CD14-positive monocyte (primary cell): ENCODE data around the gene TMEM91. TPM values are rescaled to one million over a fixed set of nuclear protein-coding genes. Genes with fewer than 3 reads are reported as not detected.
A peak's percentile ranks its signal among the peaks of the same experiment; 100 is the strongest.
"Not testable (repeated sequence)": the region's sequence is repeated elsewhere in the genome, so short reads cannot be mapped to it uniquely, and the experiment has no call there.

Experiments used
- DNase-seq, 3 donors: peaks; one replicate each; pipeline ENCODE4 v3.0.0-alpha.2; 2011 to 2022
- H2AFZ ChIP-seq: 2 replicates; pipeline ENCODE4 v1.6.0; 2012; ENCODE audit warnings: mild to moderate bottlenecking, low read depth, low read length, inconsistent platforms; ENCODE audit not compliant: insufficient read depth, poor library complexity, severe bottlenecking
- H3K27ac ChIP-seq, 2 donors: 1 replicate in 1 of 2; 2 replicates in 1 of 2; pipeline ENCODE4 v1.5.1; 2012 to 2013; ENCODE audit warnings: low read length in 2 of 2, control low read depth in 1 of 2, inconsistent platforms in 1 of 2, low read depth in 1 of 2, mild to moderate bottlenecking in 1 of 2
- H3K27me3 ChIP-seq, 2 donors: one replicate each; pipeline versions ENCODE4 v1.6.0 to v1.6.1; 2011 to 2013; ENCODE audit warnings: low read length in 2 of 2; ENCODE audit not compliant: control insufficient read depth in 2 of 2, insufficient read depth in 2 of 2
- H3K36me3 ChIP-seq, 2 donors: replicated peaks in 1 of 2; 1 replicate in 1 of 2; 2 replicates in 1 of 2; pipeline versions ENCODE4 v1.5.1 to v1.6.1; 2012 to 2013; ENCODE audit warnings: low read length in 2 of 2, control low read depth in 1 of 2, inconsistent platforms in 1 of 2, mild to moderate bottlenecking in 1 of 2; ENCODE audit not compliant: insufficient read depth in 2 of 2, control insufficient read depth in 1 of 2
- H3K4me1 ChIP-seq, 2 donors: 1 replicate in 1 of 2; 2 replicates in 1 of 2; pipeline versions ENCODE4 v1.5.1 to v1.6.1; 2012 to 2013; ENCODE audit warnings: low read length in 2 of 2, control low read depth in 1 of 2, inconsistent platforms in 1 of 2, mild to moderate bottlenecking in 1 of 2, moderate library complexity in 1 of 2; ENCODE audit not compliant: insufficient read depth in 2 of 2, control insufficient read depth in 1 of 2
- H3K4me2 ChIP-seq: replicated peaks from 2 replicates; pipeline ENCODE3; 2012; ENCODE audit warnings: low read length, moderate library complexity, mild to moderate bottlenecking; ENCODE audit not compliant: poor library complexity, severe bottlenecking; ENCODE audit errors: extremely low read depth
- H3K4me3 ChIP-seq, 3 experiments: fragments of 200-600 bp in 1 of 3; sonication (generic) in 1 of 3; replicated peaks in 1 of 3; 1 replicate in 2 of 3; 2 replicates in 1 of 3; pipeline ENCODE4 v1.5.1; 2011 to 2013; ENCODE audit warnings: low read length in 3 of 3, mild to moderate bottlenecking in 3 of 3, control low read depth in 2 of 3, low read depth in 2 of 3, inconsistent platforms in 1 of 3, moderate library complexity in 1 of 3
- H3K79me2 ChIP-seq: 2 replicates; pipeline ENCODE4 v1.6.0; 2012; ENCODE audit warnings: mild to moderate bottlenecking, control low read depth, inconsistent platforms, low read length, moderate library complexity; ENCODE audit not compliant: insufficient read depth
- H3K9ac ChIP-seq: 2 replicates; pipeline ENCODE4 v1.6.0; 2017; ENCODE audit warnings: low read length, mild to moderate bottlenecking; ENCODE audit not compliant: insufficient read depth, poor library complexity, severe bottlenecking
- H3K9me3 ChIP-seq, 2 donors: replicated peaks in 1 of 2; 1 replicate in 1 of 2; 2 replicates in 1 of 2; pipeline versions ENCODE4 v1.5.1 to v1.6.1; 2012 to 2013; ENCODE audit warnings: low read length in 2 of 2, control low read depth in 1 of 2; ENCODE audit not compliant: control insufficient read depth in 1 of 2, insufficient read depth in 1 of 2
- H4K20me1 ChIP-seq: 2 replicates; pipeline ENCODE4 v1.6.0; 2012; ENCODE audit warnings: mild to moderate bottlenecking, low read length, control low read depth, moderate library complexity; ENCODE audit not compliant: insufficient read depth
- H3K27ac Mint-ChIP-seq, 7 donors: one replicate each; pipeline ENCODE4 v1.8.0; 2020; ENCODE audit warnings: mild to moderate bottlenecking in 7 of 7, mixed read lengths in 7 of 7, moderate library complexity in 6 of 7, inconsistent platforms in 2 of 7
- H3K27me3 Mint-ChIP-seq, 3 donors: one replicate each; pipeline ENCODE4 v1.8.0; 2021 to 2022; ENCODE audit warnings: low read depth in 3 of 3, mild to moderate bottlenecking in 3 of 3, mixed read lengths in 3 of 3, moderate library complexity in 3 of 3, inconsistent platforms in 1 of 3
- H3K36me3 Mint-ChIP-seq, 2 donors: one replicate each; pipeline ENCODE4 v1.8.0; 2020; ENCODE audit warnings: mixed read lengths in 2 of 2, inconsistent platforms in 1 of 2, mild to moderate bottlenecking in 1 of 2
- H3K4me1 Mint-ChIP-seq: one replicate; pipeline ENCODE4 v1.8.0; 2020; ENCODE audit warnings: mild to moderate bottlenecking, mixed read lengths
- H3K4me3 Mint-ChIP-seq, 2 donors: one replicate each; pipeline ENCODE4 v1.8.0; 2020; ENCODE audit warnings: mild to moderate bottlenecking in 2 of 2, mixed read lengths in 2 of 2, moderate library complexity in 1 of 2
- H3K9me3 Mint-ChIP-seq, 7 donors: one replicate each; pipeline ENCODE4 v1.8.0; 2020 to 2022; ENCODE audit warnings: mixed read lengths in 7 of 7, mild to moderate bottlenecking in 6 of 7, moderate library complexity in 6 of 7, inconsistent platforms in 2 of 7
- WGBS: methylation state at CpG from one replicate; pipeline ENCODE4 v1.1.5; 2013; ENCODE audit warnings: missing lambda C conversion rate; ENCODE audit not compliant: insufficient coverage; 5-methylcytosine and 5-hydroxymethylcytosine counted together
- intact Hi-C, 2 donors: fragments of 100-400 bp; cut with micrococcal nuclease; formaldehyde crosslinking; loops; one replicate each; pipeline versions ENCODE4 v1.15.0 to v1.15.1; 2023
- polyA plus RNA-seq, 3 donors: library from polyadenylated mRNA; depleted of rRNA in 1 of 3; unstranded in 2 of 3; stranded (reverse) in 1 of 3; fragments of 300-500 nt in 2 of 3; fragments of >200 nt in 1 of 3; fragmentation: Illumina TruSeq in 2 of 3; gene quantifications; 1 replicate in 2 of 3; 2 replicates in 1 of 3; pipeline ENCODE4 v1.2.3, GENCODE V29; 2012 to 2021
- TF ChIP-seq, protein P1 (sequence below): fragments of 200-600 bp; IDR thresholded peaks from one replicate; pipeline ENCODE4 v1.8.0; 2022; ENCODE audit warnings: antibody characterized with exemption, mild to moderate bottlenecking

TMEM91 gene
- polyA plus RNA-seq, 3 donors = 29.1 to 103 (median 34.9) TPM

DNA sequence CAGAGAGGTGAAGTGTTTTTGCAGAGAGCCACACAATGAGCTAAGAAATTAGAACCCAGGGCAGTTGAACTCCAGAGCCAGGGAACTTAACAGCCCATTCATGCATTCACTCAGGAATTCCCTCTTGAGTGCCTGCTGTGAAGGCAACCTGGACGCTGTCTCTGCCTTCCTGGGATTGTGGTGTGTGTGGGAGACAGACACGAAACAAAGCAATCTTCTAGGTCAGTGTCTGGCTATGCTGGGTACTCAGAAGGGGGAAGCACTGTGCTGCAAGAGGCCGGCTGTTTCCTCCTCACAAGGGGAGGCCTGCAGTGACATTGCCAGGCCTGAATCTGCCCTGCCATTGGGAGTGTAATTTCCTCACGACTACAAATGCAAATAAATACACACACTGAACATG, 30.9 kb downstream of the TMEM91 start:
- H3K36me3 Mint-ChIP-seq = peaks cover 34 to 42% of the 10 kb centered on the region in 2 donors
- H3K27ac ChIP-seq = peak overlapping the region; percentile 48 to 94
- no peaks in the 10 kb centered on the region for H3K27me3 ChIP-seq
- peak overlapping the region; percentile 18 for H2AFZ ChIP-seq
- H3K9me3 ChIP-seq = no peaks in the 10 kb centered on the region
- H3K9me3 Mint-ChIP-seq = peaks cover 0 to 3% (median 0%) of the 10 kb centered on the region in 7 donors
- H3K36me3 ChIP-seq = peaks cover 18 to 31% of the 10 kb centered on the region in 2 donors
- TF ChIP-seq, protein P1, sequence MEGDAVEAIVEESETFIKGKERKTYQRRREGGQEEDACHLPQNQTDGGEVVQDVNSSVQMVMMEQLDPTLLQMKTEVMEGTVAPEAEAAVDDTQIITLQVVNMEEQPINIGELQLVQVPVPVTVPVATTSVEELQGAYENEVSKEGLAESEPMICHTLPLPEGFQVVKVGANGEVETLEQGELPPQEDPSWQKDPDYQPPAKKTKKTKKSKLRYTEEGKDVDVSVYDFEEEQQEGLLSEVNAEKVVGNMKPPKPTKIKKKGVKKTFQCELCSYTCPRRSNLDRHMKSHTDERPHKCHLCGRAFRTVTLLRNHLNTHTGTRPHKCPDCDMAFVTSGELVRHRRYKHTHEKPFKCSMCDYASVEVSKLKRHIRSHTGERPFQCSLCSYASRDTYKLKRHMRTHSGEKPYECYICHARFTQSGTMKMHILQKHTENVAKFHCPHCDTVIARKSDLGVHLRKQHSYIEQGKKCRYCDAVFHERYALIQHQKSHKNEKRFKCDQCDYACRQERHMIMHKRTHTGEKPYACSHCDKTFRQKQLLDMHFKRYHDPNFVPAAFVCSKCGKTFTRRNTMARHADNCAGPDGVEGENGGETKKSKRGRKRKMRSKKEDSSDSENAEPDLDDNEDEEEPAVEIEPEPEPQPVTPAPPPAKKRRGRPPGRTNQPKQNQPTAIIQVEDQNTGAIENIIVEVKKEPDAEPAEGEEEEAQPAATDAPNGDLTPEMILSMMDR = no peak
- intact Hi-C loops = loop anchor here in 1 of 2 donors (1.0 kb wide), 1 partner anchor 8 kb away; no protein-coding TSS in a partner anchor
- DNase-seq = peak in 2 of 3 donors; percentile 64 to 81
- WGBS = no CpG with 5 or more reads among the region's 4 CpGs
- peak overlapping the region; percentile 53 for H3K9ac ChIP-seq
- peaks cover 61% of the 10 kb centered on the region for H3K79me2 ChIP-seq
- H4K20me1 ChIP-seq = no peaks in the 10 kb centered on the region
- H3K4me2 ChIP-seq = peak overlapping the region; percentile 57
- H3K4me3 ChIP-seq = peak overlapping the region in 1 of 3 experiments; percentile 35
- peaks cover 68 to 72% of the 10 kb centered on the region in 2 donors for H3K4me1 ChIP-seq
- H3K4me3 Mint-ChIP-seq = peak overlapping the region in 1 of 2 donors; percentile 68
- peak overlapping the region; percentile 82 to 99 (median 87) for H3K27ac Mint-ChIP-seq
- H3K27me3 Mint-ChIP-seq = peaks cover 0 to 2% (median 0%) of the 10 kb centered on the region in 3 donors
- H3K4me1 Mint-ChIP-seq = peaks cover 68% of the 10 kb centered on the region

DNA sequence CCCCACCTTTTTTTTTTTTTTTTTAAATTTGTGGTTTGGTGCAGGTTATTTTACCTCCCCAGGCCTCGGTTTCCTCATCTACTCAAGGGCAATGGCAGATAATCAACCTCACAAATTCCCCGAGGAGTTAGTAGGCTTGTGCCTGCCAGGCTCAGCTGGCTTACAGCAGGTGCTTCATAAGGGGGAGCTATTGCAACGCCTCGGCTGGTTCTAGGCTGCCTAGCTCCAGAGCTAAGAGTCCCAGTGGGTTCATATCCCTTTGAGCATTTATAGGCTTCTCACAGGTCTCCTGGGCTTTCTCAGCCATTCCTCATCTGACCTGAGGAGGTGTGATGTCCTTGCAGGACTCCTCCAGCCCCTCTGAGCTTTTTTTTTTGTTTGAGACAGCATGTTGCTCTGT, 31.9 kb downstream of the TMEM91 start:
- no peaks in the 10 kb centered on the region for H3K27me3 ChIP-seq
- no peak overlapping the region for H2AFZ ChIP-seq
- H3K36me3 Mint-ChIP-seq = peaks cover 35 to 43% of the 10 kb centered on the region in 2 donors
- TF ChIP-seq, protein P1 = no peak
- H3K4me1 Mint-ChIP-seq = peaks cover 70% of the 10 kb centered on the region
- peak overlapping the region; percentile 93 to 94 for H3K27ac ChIP-seq
- no peaks in the 10 kb centered on the region for H4K20me1 ChIP-seq
- H3K9ac ChIP-seq = peak overlapping the region; percentile 53
- H3K4me3 ChIP-seq = peak overlapping the region in 1 of 3 experiments; percentile 27
- H3K27ac Mint-ChIP-seq = peak overlapping the region; percentile 96 to 100 (median 99)
- intact Hi-C loops = no loop called here
- WGBS = 36% methylated on average over 4 of the region's 4 CpGs
- peaks cover 0 to 2% (median 0%) of the 10 kb centered on the region in 3 donors for H3K27me3 Mint-ChIP-seq
- peaks cover 68 to 75% of the 10 kb centered on the region in 2 donors for H3K4me1 ChIP-seq
- DNase-seq = no peak
- H3K4me3 Mint-ChIP-seq = no peak overlapping the region
- H3K9me3 ChIP-seq = no peaks in the 10 kb centered on the region
- peaks cover 0 to 3% (median 0%) of the 10 kb centered on the region in 7 donors for H3K9me3 Mint-ChIP-seq
- peaks cover 51% of the 10 kb centered on the region for H3K79me2 ChIP-seq
- H3K36me3 ChIP-seq = peaks cover 18 to 28% of the 10 kb centered on the region in 2 donors
- peak overlapping the region; percentile 52 for H3K4me2 ChIP-seq

- Mint-ChIP-seq H3K27ac (peak overlapping the region; percentile 96 to 100 (median 99)), H3K4me3 (peak overlapping the region in 1 of 2 donors; percentile 61)
- DNase-seq = not testable (repeated sequence)
Observed at GRCh38 chr19:41408846-41409245, 32.5 kb downstream of the TMEM91 start.

More at GRCh38 chr19:41408846-41409245, 32.5 kb downstream of the TMEM91 start:
- H3K4me2 ChIP-seq = peak overlapping the region; percentile 52
- H3K27ac ChIP-seq = peak overlapping the region; percentile 93 to 94
- H3K4me3 ChIP-seq = peak overlapping the region in 1 of 3 experiments; percentile 27
- H3K9me3 ChIP-seq, H3K27me3 Mint-ChIP-seq, intact Hi-C loops, H2AFZ ChIP-seq, H4K20me1 ChIP-seq, H3K9me3 Mint-ChIP-seq, H3K27me3 ChIP-seq: not testable (repeated sequence)
- H3K4me1 Mint-ChIP-seq = peaks cover 75% of the 10 kb centered on the region
- 72% methylated on average over 3 of the region's 5 CpGs for WGBS
- H3K79me2 ChIP-seq = peaks cover 45% of the 10 kb centered on the region
- peak overlapping the region; percentile 62 for H3K9ac ChIP-seq
- peaks cover 68 to 81% of the 10 kb centered on the region in 2 donors for H3K4me1 ChIP-seq
- peaks cover 23 to 29% of the 10 kb centered on the region in 2 donors for H3K36me3 ChIP-seq
- H3K36me3 Mint-ChIP-seq = peaks cover 41 to 48% of the 10 kb centered on the region in 2 donors
